Astrocyte of the spinal cord (primary cell): ENCODE measurements around the gene HS3ST5.

Experiments
- DNase-seq: peaks from one replicate; pipeline ENCODE4 v3.0.0; 2011; ENCODE audit warnings: low read depth, low spot score
- H3K4me3 ChIP-seq: 2 replicates; pipeline ENCODE4 v1.5.1; 2011; ENCODE audit warnings: low read depth, mild to moderate bottlenecking, low read length, moderate library complexity
- CTCF ChIP-seq: IDR thresholded peaks from 2 replicates; pipeline ENCODE4 v1.5.1; 2012; ENCODE audit warnings: low read depth, mild to moderate bottlenecking, low read length, inconsistent platforms
- in situ Hi-C: cut with HindIII; loops from 2 replicates; pipeline ENCODE4 v1.10.0; 2017; ENCODE audit warnings: low sequenced_read_pairs

The HS3ST5 gene

GRCh38 chr6:114292431-114292830 is 50.4 kb downstream of the HS3ST5 start:
- in situ Hi-C loops: no loop called here
- H3K4me3 ChIP-seq: no peak overlapping the region
- DNase-seq: no peak
- no peak for TF ChIP-seq CTCF

- in situ Hi-C loops: no loop called here
- H3K4me3 ChIP-seq: no peak overlapping the region
- DNase-seq: no peak
- TF ChIP-seq CTCF: no peak
Measured at GRCh38 chr6:114291428-114291827, 51.4 kb downstream of the HS3ST5 start.

- H3K4me3 ChIP-seq: no peak overlapping the region
- no peak for DNase-seq
- in situ Hi-C loops: no loop called here
- TF ChIP-seq CTCF: no peak
Measured at GRCh38 chr6:114290864-114291263, 52.0 kb downstream of the HS3ST5 start.

- in situ Hi-C loops: no loop called here
- DNase-seq: no peak
- H3K4me3 ChIP-seq: no peak overlapping the region
- no peak for TF ChIP-seq CTCF
Measured at GRCh38 chr6:114288701-114289495, 53.9 kb downstream of the HS3ST5 start.

- DNase-seq: no peak
- no peak for TF ChIP-seq CTCF
- in situ Hi-C loops: no loop called here
- no peak overlapping the region for H3K4me3 ChIP-seq
Measured at GRCh38 chr6:114287461-114287860, 55.4 kb downstream of the HS3ST5 start.

- TF ChIP-seq CTCF: no peak
- no peak for DNase-seq
Measured at GRCh38 chr6:114286211-114286610, 56.6 kb downstream of the HS3ST5 start.

More at GRCh38 chr6:114286211-114286610, 56.6 kb downstream of the HS3ST5 start:
- in situ Hi-C loops: no loop called here
- no peak overlapping the region for H3K4me3 ChIP-seq
